A172 (cell line): ENCODE data around the gene VPS26A. TPM values are rescaled to one million over a fixed set of nuclear protein-coding genes. Genes with fewer than 3 reads are reported as not detected.
A peak's percentile ranks its signal among the peaks of the same experiment; 100 is the strongest.

Source experiments
- DNase-seq: peaks from one replicate; pipeline ENCODE4 v3.0.0-alpha.2; 2015; ENCODE audit warnings: low spot score
- total RNA-seq: library from RNA; depleted of rRNA; stranded (reverse); fragments of >200 nt; shearing (Covaris generic); gene quantifications from 2 replicates; pipeline ENCODE4 v1.2.3, GENCODE V29; 2014

Gene VPS26A
- total RNA-seq, 1 experiment from 2014 or later, result 46.6 TPM

DNA sequence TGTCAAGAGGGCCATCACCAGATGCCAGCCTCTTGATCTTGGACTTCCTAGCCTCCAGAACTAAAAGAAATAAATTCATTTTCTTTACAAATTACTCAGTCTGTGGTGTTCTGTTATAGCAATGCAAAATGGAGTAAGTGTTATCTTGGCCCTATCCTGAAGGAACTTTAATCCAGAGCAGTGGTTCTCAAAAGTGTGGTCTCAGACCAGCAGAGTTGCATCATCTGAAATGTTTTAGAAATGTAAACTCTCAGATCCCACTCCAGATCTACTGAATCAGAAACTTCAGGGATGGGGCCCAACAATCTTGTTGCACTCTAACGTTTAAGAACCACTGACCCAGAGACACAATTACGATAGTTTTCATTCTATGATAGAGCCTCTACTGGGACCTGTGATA is 52.8 kb downstream of the VPS26A start:
- no peak for DNase-seq

DNA sequence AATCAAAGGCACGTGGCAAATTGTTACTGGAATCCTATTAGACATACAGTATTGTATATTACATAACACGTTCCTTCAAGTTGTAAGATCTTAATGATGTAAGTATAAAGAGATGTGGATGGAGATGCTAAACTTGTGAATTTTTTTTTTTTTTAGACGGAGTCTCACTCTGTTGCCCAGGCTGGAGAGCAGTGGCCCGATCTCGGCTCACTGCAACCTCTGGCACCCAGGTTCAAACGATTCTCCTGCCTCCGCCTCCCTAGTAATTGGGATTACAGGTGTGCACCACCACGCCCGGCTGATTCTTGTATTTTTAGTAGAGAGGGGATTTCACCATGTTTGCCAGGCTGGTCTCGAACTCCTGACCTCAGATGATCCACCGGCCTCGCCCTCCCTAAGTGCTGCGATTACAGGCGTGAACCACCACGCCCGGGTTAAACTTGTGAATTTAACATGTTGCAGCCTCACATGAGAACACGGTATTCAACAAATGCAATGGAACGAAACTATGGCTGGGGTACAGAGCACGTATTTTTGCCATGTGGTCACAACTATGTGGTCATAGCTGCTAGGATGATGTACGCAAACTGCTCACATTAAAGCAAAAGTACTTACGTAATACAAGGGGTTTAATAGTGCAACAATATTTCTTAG is 55.2 kb downstream of the VPS26A start:
- no peak for DNase-seq

GRCh38 chr10:69179743-69180524 is 56.0 kb downstream of the VPS26A start, which contains the start of gene SUPV3L1:
TSS of gene SUPV3L1 (plus strand) at chr10:69180234. CDS start at chr10:69180292, 58 bp downstream.
- peak; percentile 96 for DNase-seq

- no peak for DNase-seq
Observed at GRCh38 chr10:69180525-69181204, 56.7 kb downstream of the VPS26A start.

DNA sequence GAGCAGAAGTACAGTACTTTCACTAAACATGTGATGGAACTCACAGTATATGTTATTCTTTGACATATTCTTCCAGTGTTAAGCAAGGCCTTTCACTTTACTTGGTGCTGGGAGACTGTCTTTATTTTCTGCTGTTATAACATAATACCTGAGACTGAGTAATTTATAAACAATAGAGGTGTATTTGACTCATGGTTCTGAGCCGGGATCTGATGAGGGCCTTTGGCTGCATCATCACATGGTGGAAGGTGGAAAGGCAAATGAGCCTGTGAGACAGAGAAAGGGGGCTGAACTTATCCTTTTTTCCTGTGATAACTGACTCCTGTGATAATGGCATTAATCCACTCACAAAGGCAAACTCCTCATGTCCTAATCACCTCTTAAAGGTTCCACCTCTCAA is 57.5 kb downstream of the VPS26A start:
- no peak for DNase-seq

- DNase-seq, result no peak
Observed at GRCh38 chr10:69182005-69182404, 58.0 kb downstream of the VPS26A start.

DNA sequence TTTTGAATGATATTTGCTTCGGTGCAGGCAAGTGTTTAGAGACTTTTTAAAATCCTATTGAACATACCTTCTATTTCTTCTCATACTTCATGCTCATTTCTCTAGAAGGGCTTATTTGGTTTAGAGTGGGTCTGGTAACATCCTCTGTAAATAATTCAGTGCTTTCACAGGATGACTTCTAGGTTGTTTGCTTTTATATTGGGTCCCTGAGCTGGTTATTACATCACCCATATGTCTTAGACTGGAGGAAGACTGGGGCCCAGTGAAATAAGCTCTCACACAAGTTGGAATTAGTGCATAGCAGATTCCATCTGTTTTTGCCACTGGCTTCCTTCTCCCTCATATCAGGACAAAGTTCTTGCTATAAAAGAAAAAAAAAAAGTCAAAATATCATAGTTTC is 62.5 kb downstream of the VPS26A start:
- DNase-seq, result no peak

GRCh38 chr10:69201045-69201444 is 77.1 kb downstream of the VPS26A start:
- peak; percentile 18 for DNase-seq

- DNase-seq, result peak; percentile 37
Observed at GRCh38 chr10:69202332-69202731, 78.4 kb downstream of the VPS26A start.

GRCh38 chr10:69208761-69209160 is 84.8 kb downstream of the VPS26A start:
- DNase-seq, result no peak

DNA sequence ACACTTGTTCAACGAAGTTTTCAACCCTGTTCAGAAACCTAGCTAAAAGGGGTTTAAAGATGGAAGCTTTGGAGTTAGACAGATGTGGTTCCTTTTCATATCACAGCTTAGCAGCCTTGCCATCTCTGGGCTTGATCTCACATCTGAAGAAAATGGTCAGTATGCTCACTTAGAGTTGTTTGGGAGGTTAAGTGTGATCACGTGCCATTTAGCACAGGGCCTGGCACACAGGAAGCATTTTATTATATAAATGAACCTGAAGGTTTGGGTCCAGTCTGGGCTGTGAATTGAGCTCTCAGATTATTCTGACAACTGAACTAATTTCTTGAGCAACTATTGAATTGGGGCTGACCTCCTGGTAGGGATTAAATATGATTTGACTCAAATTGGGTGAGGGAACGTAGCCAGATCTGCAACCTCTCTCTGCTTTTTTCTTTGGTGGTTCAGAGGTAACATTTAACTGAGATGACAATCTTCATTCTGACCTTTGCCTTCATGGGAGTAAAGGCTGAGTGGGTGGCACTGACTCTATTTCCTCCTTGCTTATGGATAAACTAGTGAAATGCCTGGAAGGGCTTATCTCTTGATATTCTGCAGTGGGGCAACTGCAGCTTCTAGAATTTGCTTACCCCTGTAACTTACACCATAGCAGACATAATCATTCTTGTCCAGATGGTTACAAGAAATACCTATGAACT is 86.0 kb downstream of the VPS26A start:
- no peak for DNase-seq

GRCh38 chr10:69211104-69211503 is 87.1 kb downstream of the VPS26A start:
- DNase-seq, result no peak

DNA sequence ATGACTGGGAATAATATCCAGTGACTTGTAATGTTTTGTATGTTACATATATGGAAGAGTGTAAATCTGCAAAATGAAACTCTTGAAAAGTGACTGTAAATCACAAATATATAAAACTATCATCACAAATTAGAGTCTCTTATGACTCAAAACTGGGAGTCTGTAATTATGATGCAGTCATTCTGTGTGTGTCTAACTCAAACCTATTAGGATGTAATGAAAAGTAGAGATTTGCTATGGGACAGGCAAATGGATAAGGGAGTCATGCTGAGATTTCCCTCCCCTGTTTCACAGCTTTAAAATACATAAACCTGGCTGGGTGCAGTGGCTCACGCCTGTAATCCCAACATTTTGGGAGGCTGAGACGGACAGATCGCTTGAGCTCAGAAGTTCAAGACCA is 87.5 kb downstream of the VPS26A start:
- DNase-seq, result no peak

DNA sequence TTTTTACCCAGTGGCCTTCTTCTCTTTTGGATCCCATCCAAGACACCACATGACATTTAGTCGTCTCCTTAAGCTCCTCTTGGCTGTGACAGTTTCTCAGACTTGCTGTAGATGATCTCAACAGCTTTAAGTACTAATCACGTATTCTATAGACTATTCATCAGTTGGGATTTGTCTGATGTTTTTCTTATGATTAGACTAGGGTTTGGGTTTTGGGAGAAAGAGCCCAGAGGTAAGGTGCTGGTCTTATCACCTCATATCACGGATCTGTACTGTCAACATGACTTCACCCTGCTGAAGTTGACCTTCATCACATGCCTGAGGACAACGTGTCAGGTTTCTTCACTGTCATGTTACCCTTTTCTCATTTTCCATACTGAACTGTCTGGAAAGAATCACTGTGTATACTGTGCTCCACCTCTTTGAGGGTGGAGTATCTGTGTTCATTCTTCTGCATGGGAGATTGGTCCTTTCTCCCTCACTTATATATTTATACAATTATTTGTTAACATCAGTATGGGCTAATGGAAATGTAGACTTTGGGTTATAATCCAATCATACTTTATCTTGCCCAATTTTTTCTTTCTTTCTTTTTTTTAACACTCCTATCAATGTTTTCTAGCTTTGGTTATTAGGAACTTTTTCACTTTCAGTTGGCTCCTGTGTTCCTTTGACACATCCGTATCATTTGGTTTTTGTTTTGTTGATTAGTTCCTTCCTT is 89.8 kb downstream of the VPS26A start:
- DNase-seq, result no peak

GRCh38 chr10:69214666-69215131 is 90.7 kb downstream of the VPS26A start:
- no peak for DNase-seq

DNA sequence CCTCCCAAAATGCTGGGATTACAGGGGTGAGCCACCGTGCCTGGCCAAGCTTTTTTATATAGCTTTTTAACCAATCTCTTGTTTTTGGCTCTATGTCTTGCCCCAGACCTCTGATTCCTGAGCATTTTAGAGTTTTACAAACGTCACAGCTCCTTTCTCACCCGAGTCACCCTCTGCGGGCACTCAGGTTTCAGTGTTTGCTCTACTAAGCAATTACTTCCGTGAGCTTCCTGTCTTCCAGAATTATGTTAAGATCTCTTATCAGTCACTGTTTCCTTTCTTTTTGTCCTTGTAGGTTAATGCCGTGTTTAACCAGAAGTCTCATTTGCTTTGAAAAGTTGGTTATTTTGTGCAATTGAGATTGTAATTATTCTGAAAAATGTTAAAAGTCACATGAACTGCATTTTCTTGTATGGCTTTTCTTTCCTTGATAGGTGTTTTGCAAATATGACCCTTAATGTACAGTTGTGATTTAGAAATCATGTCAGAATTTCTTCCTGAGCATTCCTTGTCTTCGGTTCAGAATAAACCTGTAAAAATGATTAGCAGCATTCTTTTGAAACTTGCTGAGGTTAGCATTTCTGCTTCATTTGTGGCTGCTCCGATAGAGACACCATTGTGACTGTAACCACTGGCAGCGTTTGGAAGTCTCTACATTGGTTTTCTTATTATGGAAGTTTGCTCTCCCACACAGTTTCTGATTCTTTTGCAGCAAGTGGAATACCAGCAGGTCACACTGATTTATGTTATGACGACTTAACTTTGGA is 91.6 kb downstream of the VPS26A start:
- DNase-seq, result peak; percentile 69

DNA sequence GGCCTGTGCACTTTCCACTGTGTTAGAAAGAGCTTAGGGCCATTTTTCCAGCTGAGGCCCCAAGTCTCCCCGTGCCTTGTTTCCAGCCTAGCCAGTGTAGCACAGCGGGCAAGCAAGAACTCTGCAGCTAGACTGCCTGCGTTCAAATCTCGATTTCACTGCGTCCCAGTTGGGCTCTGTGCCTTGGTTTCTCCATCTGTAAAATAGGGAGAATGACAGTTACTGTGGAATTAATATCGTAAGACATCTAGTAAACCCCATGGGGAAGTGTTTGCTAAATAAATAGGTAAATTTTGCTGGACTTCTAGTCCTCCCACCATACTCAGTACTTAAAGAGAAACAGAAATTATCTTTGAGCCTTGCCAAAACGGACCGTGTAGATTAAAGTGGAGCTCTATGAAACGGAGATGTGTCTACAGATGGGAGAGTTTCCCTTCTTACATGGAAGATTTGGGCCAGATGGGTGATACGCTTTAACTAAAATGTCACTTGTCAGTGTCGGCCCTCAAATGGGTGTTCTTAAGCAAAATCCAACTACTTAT is 92.7 kb downstream of the VPS26A start:
- DNase-seq, result no peak

- DNase-seq, result peak; percentile 98
Observed at GRCh38 chr10:69217119-69217754, 93.3 kb downstream of the VPS26A start.

- DNase-seq, result no peak
Observed at GRCh38 chr10:69218831-69219230, 94.9 kb downstream of the VPS26A start.

- peak; percentile 64 for DNase-seq
Observed at GRCh38 chr10:69220041-69220451, 96.1 kb downstream of the VPS26A start, which contains the start of gene HKDC1. TSS of gene HKDC1 (plus strand) at chr10:69220332. CDS start at chr10:69220436, 104 bp downstream.
